ENCODE data around the gene IGHMBP2.

DNA sequence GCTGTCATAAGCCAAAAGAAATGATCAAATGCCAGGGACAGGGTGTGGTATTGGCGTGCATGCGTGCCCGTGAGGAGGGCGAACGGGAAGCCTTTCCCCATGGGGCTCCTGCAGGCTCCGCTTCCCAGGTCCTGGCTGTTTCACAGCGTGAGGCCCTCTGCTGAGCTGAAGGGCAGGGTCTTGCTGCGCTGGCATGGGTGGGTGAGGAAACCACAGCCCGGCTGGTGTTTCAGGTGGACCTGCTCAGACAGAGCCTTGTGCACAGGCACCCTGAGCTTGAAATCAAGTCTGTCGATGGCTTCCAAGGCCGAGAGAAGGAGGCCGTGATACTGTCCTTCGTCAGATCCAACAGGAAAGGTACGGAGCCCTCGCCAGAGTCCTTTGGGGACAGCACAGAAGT lies 31.4 kb downstream of the IGHMBP2 start:
- TF ChIP-seq JUNB (CRISPR knock-in tag; conservative IDR thresholded peaks at IDR 0.05) (no peak), NFIC (IDR thresholded peaks at IDR 0.05) (no peak), GABPA (tag; conservative IDR thresholded peaks at IDR 0.05; ENCODE audit: low read depth) (no peak), CBX5 (IDR thresholded peaks at IDR 0.05; ENCODE audit: borderline replicate concordance, low read depth) (no peak)
- TF ChIP-seq, protein P1, sequence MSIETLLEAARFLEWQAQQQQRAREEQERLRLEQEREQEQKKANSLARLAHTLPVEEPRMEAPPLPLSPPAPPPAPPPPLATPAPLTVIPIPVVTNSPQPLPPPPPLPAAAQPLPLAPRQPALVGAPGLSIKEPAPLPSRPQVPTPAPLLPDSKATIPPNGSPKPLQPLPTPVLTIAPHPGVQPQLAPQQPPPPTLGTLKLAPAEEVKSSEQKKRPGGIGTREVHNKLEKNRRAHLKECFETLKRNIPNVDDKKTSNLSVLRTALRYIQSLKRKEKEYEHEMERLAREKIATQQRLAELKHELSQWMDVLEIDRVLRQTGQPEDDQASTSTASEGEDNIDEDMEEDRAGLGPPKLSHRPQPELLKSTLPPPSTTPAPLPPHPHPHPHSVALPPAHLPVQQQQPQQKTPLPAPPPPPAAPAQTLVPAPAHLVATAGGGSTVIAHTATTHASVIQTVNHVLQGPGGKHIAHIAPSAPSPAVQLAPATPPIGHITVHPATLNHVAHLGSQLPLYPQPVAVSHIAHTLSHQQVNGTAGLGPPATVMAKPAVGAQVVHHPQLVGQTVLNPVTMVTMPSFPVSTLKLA (conservative IDR thresholded peaks at IDR 0.05), result no peak
